ENCODE results near the gene PAOX.
"Not testable (repeated sequence)": the region's sequence is repeated elsewhere in the genome, so short reads cannot be mapped to it uniquely, and the experiment has no call there.

DNA sequence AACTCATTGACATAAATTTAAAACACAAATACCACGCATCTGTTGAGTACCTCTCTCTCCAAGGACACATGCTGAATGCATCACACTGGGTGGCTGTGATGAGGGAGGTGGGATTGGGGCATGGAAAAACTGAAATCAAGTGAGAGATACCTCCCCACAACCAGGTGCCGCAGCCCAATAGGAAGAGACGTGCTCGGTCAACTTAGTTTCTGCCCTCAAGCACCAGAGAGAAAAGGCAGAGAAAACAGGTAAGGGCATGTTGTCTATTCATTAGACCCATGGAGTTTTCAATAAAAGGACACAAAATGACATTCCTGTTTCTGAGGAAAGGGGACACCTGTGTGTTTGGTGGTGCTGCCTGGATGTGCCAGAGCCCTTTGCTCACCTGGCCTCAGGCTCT is 50.5 kb downstream of the PAOX start:
- TF ChIP-seq, protein P1, sequence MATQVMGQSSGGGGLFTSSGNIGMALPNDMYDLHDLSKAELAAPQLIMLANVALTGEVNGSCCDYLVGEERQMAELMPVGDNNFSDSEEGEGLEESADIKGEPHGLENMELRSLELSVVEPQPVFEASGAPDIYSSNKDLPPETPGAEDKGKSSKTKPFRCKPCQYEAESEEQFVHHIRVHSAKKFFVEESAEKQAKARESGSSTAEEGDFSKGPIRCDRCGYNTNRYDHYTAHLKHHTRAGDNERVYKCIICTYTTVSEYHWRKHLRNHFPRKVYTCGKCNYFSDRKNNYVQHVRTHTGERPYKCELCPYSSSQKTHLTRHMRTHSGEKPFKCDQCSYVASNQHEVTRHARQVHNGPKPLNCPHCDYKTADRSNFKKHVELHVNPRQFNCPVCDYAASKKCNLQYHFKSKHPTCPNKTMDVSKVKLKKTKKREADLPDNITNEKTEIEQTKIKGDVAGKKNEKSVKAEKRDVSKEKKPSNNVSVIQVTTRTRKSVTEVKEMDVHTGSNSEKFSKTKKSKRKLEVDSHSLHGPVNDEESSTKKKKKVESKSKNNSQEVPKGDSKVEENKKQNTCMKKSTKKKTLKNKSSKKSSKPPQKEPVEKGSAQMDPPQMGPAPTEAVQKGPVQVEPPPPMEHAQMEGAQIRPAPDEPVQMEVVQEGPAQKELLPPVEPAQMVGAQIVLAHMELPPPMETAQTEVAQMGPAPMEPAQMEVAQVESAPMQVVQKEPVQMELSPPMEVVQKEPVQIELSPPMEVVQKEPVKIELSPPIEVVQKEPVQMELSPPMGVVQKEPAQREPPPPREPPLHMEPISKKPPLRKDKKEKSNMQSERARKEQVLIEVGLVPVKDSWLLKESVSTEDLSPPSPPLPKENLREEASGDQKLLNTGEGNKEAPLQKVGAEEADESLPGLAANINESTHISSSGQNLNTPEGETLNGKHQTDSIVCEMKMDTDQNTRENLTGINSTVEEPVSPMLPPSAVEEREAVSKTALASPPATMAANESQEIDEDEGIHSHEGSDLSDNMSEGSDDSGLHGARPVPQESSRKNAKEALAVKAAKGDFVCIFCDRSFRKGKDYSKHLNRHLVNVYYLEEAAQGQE (IDR thresholded peaks at IDR 0.05; ENCODE audit: unreplicated experiment) = not testable (repeated sequence)
- TF ChIP-seq POLR2AphosphoS5 (IDR thresholded peaks at IDR 0.05; ENCODE audit: low read depth); ZNF114 (CRISPR knock-in tag; IDR thresholded peaks at IDR 0.05); EZH2phosphoT487 (IDR thresholded peaks at IDR 0.05; ENCODE audit: unreplicated experiment); EZH2 (IDR thresholded peaks at IDR 0.05; ENCODE audit: low read depth, unreplicated experiment); JUNB (IDR thresholded peaks at IDR 0.05; ENCODE audit: unreplicated experiment); ZNF331 (CRISPR knock-in tag; IDR thresholded peaks at IDR 0.05; ENCODE audit: low read depth); STAT1 (IDR thresholded peaks at IDR 0.05; ENCODE audit: unreplicated experiment); CREB1 (CRISPR knock-in tag; IDR thresholded peaks at IDR 0.05; ENCODE audit: low read depth): not testable (repeated sequence)
- TF ChIP-seq, protein P2, sequence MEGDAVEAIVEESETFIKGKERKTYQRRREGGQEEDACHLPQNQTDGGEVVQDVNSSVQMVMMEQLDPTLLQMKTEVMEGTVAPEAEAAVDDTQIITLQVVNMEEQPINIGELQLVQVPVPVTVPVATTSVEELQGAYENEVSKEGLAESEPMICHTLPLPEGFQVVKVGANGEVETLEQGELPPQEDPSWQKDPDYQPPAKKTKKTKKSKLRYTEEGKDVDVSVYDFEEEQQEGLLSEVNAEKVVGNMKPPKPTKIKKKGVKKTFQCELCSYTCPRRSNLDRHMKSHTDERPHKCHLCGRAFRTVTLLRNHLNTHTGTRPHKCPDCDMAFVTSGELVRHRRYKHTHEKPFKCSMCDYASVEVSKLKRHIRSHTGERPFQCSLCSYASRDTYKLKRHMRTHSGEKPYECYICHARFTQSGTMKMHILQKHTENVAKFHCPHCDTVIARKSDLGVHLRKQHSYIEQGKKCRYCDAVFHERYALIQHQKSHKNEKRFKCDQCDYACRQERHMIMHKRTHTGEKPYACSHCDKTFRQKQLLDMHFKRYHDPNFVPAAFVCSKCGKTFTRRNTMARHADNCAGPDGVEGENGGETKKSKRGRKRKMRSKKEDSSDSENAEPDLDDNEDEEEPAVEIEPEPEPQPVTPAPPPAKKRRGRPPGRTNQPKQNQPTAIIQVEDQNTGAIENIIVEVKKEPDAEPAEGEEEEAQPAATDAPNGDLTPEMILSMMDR (conservative IDR thresholded peaks at IDR 0.05; ENCODE audit: low read depth in 2 of 2) = not testable (repeated sequence)
- TF ChIP-seq, protein P3, sequence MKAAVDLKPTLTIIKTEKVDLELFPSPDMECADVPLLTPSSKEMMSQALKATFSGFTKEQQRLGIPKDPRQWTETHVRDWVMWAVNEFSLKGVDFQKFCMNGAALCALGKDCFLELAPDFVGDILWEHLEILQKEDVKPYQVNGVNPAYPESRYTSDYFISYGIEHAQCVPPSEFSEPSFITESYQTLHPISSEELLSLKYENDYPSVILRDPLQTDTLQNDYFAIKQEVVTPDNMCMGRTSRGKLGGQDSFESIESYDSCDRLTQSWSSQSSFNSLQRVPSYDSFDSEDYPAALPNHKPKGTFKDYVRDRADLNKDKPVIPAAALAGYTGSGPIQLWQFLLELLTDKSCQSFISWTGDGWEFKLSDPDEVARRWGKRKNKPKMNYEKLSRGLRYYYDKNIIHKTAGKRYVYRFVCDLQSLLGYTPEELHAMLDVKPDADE (IDR thresholded peaks at IDR 0.05) = not testable (repeated sequence)

All from GM23338 (cell line).